CD14-positive monocyte (primary cell): Measurements from ENCODE around the gene CD46. TPM values are rescaled to one million over a fixed set of nuclear protein-coding genes. Genes with fewer than 3 reads are reported as not detected.

Source experiments
- DNase-seq, 3 donors: peaks; one replicate each; pipeline ENCODE4 v3.0.0-alpha.2; 2011 to 2022
- H2AFZ ChIP-seq: 2 replicates; pipeline ENCODE4 v1.6.0; 2012; ENCODE audit warnings: mild to moderate bottlenecking, low read depth, low read length, inconsistent platforms; ENCODE audit not compliant: insufficient read depth, poor library complexity, severe bottlenecking
- H3K27ac ChIP-seq, 2 donors: 1 replicate in 1 of 2; 2 replicates in 1 of 2; pipeline ENCODE4 v1.5.1; 2012 to 2013; ENCODE audit warnings: low read length in 2 of 2, control low read depth in 1 of 2, inconsistent platforms in 1 of 2, low read depth in 1 of 2, mild to moderate bottlenecking in 1 of 2
- H3K27me3 ChIP-seq, 2 donors: one replicate each; pipeline versions ENCODE4 v1.6.0 to v1.6.1; 2011 to 2013; ENCODE audit warnings: low read length in 2 of 2; ENCODE audit not compliant: control insufficient read depth in 2 of 2, insufficient read depth in 2 of 2
- H3K36me3 ChIP-seq, 2 donors: replicated peaks in 1 of 2; 1 replicate in 1 of 2; 2 replicates in 1 of 2; pipeline versions ENCODE4 v1.5.1 to v1.6.1; 2012 to 2013; ENCODE audit warnings: low read length in 2 of 2, control low read depth in 1 of 2, inconsistent platforms in 1 of 2, mild to moderate bottlenecking in 1 of 2; ENCODE audit not compliant: insufficient read depth in 2 of 2, control insufficient read depth in 1 of 2
- H3K4me1 ChIP-seq, 2 donors: 1 replicate in 1 of 2; 2 replicates in 1 of 2; pipeline versions ENCODE4 v1.5.1 to v1.6.1; 2012 to 2013; ENCODE audit warnings: low read length in 2 of 2, control low read depth in 1 of 2, inconsistent platforms in 1 of 2, mild to moderate bottlenecking in 1 of 2, moderate library complexity in 1 of 2; ENCODE audit not compliant: insufficient read depth in 2 of 2, control insufficient read depth in 1 of 2
- H3K4me2 ChIP-seq: replicated peaks from 2 replicates; pipeline ENCODE3; 2012; ENCODE audit warnings: low read length, moderate library complexity, mild to moderate bottlenecking; ENCODE audit not compliant: poor library complexity, severe bottlenecking; ENCODE audit errors: extremely low read depth
- H3K4me3 ChIP-seq, 3 experiments: fragments of 200-600 bp in 1 of 3; sonication (generic) in 1 of 3; replicated peaks in 1 of 3; 1 replicate in 2 of 3; 2 replicates in 1 of 3; pipeline ENCODE4 v1.5.1; 2011 to 2013; ENCODE audit warnings: low read length in 3 of 3, mild to moderate bottlenecking in 3 of 3, control low read depth in 2 of 3, low read depth in 2 of 3, inconsistent platforms in 1 of 3, moderate library complexity in 1 of 3
- H3K79me2 ChIP-seq: 2 replicates; pipeline ENCODE4 v1.6.0; 2012; ENCODE audit warnings: mild to moderate bottlenecking, control low read depth, inconsistent platforms, low read length, moderate library complexity; ENCODE audit not compliant: insufficient read depth
- H3K9ac ChIP-seq: 2 replicates; pipeline ENCODE4 v1.6.0; 2017; ENCODE audit warnings: low read length, mild to moderate bottlenecking; ENCODE audit not compliant: insufficient read depth, poor library complexity, severe bottlenecking
- H3K9me3 ChIP-seq, 2 donors: replicated peaks in 1 of 2; 1 replicate in 1 of 2; 2 replicates in 1 of 2; pipeline versions ENCODE4 v1.5.1 to v1.6.1; 2012 to 2013; ENCODE audit warnings: low read length in 2 of 2, control low read depth in 1 of 2; ENCODE audit not compliant: control insufficient read depth in 1 of 2, insufficient read depth in 1 of 2
- H4K20me1 ChIP-seq: 2 replicates; pipeline ENCODE4 v1.6.0; 2012; ENCODE audit warnings: mild to moderate bottlenecking, low read length, control low read depth, moderate library complexity; ENCODE audit not compliant: insufficient read depth
- H3K27ac Mint-ChIP-seq, 7 donors: one replicate each; pipeline ENCODE4 v1.8.0; 2020; ENCODE audit warnings: mild to moderate bottlenecking in 7 of 7, mixed read lengths in 7 of 7, moderate library complexity in 6 of 7, inconsistent platforms in 2 of 7
- H3K27me3 Mint-ChIP-seq, 3 donors: one replicate each; pipeline ENCODE4 v1.8.0; 2021 to 2022; ENCODE audit warnings: low read depth in 3 of 3, mild to moderate bottlenecking in 3 of 3, mixed read lengths in 3 of 3, moderate library complexity in 3 of 3, inconsistent platforms in 1 of 3
- H3K36me3 Mint-ChIP-seq, 2 donors: one replicate each; pipeline ENCODE4 v1.8.0; 2020; ENCODE audit warnings: mixed read lengths in 2 of 2, inconsistent platforms in 1 of 2, mild to moderate bottlenecking in 1 of 2
- H3K4me1 Mint-ChIP-seq: one replicate; pipeline ENCODE4 v1.8.0; 2020; ENCODE audit warnings: mild to moderate bottlenecking, mixed read lengths
- H3K4me3 Mint-ChIP-seq, 2 donors: one replicate each; pipeline ENCODE4 v1.8.0; 2020; ENCODE audit warnings: mild to moderate bottlenecking in 2 of 2, mixed read lengths in 2 of 2, moderate library complexity in 1 of 2
- H3K9me3 Mint-ChIP-seq, 7 donors: one replicate each; pipeline ENCODE4 v1.8.0; 2020 to 2022; ENCODE audit warnings: mixed read lengths in 7 of 7, mild to moderate bottlenecking in 6 of 7, moderate library complexity in 6 of 7, inconsistent platforms in 2 of 7
- CTCF ChIP-seq: fragments of 200-600 bp; IDR thresholded peaks from one replicate; pipeline ENCODE4 v1.8.0; 2022; ENCODE audit warnings: antibody characterized with exemption, mild to moderate bottlenecking
- WGBS: methylation state at CpG from one replicate; pipeline ENCODE4 v1.1.5; 2013; ENCODE audit warnings: missing lambda C conversion rate; ENCODE audit not compliant: insufficient coverage; 5-methylcytosine and 5-hydroxymethylcytosine counted together
- intact Hi-C, 2 donors: fragments of 100-400 bp; cut with micrococcal nuclease; formaldehyde crosslinking; loops; one replicate each; pipeline versions ENCODE4 v1.15.0 to v1.15.1; 2023
- polyA plus RNA-seq, 3 donors: library from polyadenylated mRNA; depleted of rRNA in 1 of 3; unstranded in 2 of 3; stranded (reverse) in 1 of 3; fragments of 300-500 nt in 2 of 3; fragments of >200 nt in 1 of 3; fragmentation: Illumina TruSeq in 2 of 3; gene quantifications; 1 replicate in 2 of 3; 2 replicates in 1 of 3; pipeline ENCODE4 v1.2.3, GENCODE V29; 2012 to 2021

Gene CD46
- polyA plus RNA-seq, 3 donors = 139 to 259 (median 210) TPM

DNA sequence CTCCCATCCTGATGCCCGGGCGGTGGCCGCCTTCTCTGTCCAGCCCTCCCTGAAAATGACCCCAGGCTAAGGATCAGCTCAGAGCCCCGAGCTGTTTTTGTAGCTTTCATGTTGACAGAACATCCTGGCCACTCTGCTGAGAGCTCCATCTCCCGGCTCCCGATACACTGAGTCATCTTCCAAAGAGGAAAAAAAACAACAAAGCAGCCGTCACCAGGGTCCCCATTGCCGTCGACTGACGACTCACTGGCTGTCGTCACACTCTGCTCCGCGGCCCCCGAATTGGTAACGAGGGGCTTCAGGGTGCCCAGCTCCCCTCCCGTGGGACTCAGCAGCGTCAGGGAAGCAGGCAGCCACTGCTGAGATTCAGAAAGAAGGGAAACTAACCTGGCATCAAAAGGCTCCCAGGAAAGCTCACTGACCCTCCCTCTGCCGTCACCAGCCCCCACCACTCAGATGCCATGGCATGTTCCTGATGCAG, 67.2 kb downstream of the CD46 start:
- DNase-seq = no peak
- H3K27ac ChIP-seq = no peak overlapping the region
- peaks cover 72 to 85% of the 10 kb centered on the region in 2 donors for H3K36me3 Mint-ChIP-seq
- H3K27me3 ChIP-seq = no peaks in the 10 kb centered on the region
- peaks cover 79% of the 10 kb centered on the region for H4K20me1 ChIP-seq
- H3K27me3 Mint-ChIP-seq = peaks cover 0 to 5% (median 4%) of the 10 kb centered on the region in 3 donors
- peaks cover 45 to 69% of the 10 kb centered on the region in 2 donors for H3K36me3 ChIP-seq
- peaks cover 0 to 2% (median 0%) of the 10 kb centered on the region in 7 donors for H3K9me3 Mint-ChIP-seq
- H3K4me1 ChIP-seq = peaks cover 43 to 62% of the 10 kb centered on the region in 2 donors
- H3K4me3 Mint-ChIP-seq = no peak overlapping the region
- peaks cover 52% of the 10 kb centered on the region for H3K79me2 ChIP-seq
- H2AFZ ChIP-seq = no peak overlapping the region
- H3K27ac Mint-ChIP-seq = peak overlapping the region in 3 of 7 donors; percentile 16 to 62 (median 50)
- TF ChIP-seq CTCF = no peak
- no peaks in the 10 kb centered on the region for H3K9me3 ChIP-seq
- H3K4me2 ChIP-seq = no peak overlapping the region
- H3K4me3 ChIP-seq = no peak overlapping the region
- intact Hi-C loops = no loop called here
- peaks cover 73% of the 10 kb centered on the region for H3K4me1 Mint-ChIP-seq
- no peak overlapping the region for H3K9ac ChIP-seq
- 96% methylated on average over 15 of the region's 18 CpGs for WGBS

DNA sequence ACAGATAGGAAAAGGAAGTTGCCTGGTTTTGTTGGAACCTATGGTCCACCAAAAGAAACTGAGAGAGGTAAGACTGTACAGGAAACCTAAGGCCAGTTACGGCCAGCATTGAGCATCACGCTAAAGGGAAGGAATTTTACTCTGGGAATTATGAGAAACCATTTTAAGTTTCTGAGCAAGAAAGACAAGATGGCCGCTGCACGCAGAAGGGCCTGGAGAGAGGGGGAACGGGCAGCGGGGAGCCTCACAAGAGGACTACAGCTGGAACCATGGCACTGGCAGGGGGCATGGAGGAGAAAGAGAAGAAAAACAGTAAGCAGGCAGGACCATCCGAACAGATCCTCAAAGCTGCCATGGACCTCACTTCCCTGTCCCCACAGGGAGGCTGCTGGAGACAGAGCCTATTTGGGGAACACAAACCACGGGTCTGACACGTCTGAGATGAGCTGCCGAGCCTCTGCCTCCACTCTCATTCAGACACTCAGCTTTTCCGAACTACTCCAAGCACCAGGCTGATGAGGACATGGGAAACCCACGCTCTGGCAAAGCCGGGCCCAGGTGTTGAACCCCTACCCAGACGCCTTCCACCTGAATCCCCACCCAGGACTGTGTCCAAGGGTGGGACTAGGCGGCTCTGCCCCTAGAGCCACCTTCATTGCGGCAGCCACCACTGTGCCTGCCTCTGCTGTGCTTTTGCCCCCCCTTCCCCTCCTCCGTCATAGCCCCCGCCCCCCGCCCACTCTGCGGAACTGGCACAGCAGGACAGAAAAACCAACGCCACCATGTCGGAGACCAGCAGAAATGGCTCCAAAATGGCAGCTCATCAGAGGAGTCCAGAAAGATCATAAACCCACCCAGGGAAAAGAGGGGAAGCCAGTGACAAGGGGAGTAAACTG, 69.0 kb downstream of the CD46 start:
- H3K79me2 ChIP-seq = peaks cover 67% of the 10 kb centered on the region
- H3K27me3 ChIP-seq = no peaks in the 10 kb centered on the region
- no peaks in the 10 kb centered on the region for H3K9me3 ChIP-seq
- no peak overlapping the region for H3K4me3 ChIP-seq
- H3K36me3 Mint-ChIP-seq = peaks cover 61 to 73% of the 10 kb centered on the region in 2 donors
- peaks cover 71% of the 10 kb centered on the region for H3K4me1 Mint-ChIP-seq
- intact Hi-C loops = loop anchor here in 1 of 2 donors (10.0 kb wide), 1 partner anchor 144 kb away; no protein-coding TSS in a partner anchor
- TF ChIP-seq CTCF = no peak
- DNase-seq = no peak
- H3K27ac Mint-ChIP-seq = peak overlapping the region in 4 of 7 donors; percentile 1 to 31 (median 8)
- 89% methylated on average over 14 of the region's 22 CpGs for WGBS
- peaks cover 27 to 51% of the 10 kb centered on the region in 2 donors for H3K36me3 ChIP-seq
- H3K27me3 Mint-ChIP-seq = peaks cover 0 to 4% (median 3%) of the 10 kb centered on the region in 3 donors
- no peak overlapping the region for H2AFZ ChIP-seq
- no peak overlapping the region for H3K4me3 Mint-ChIP-seq
- peaks cover 0 to 2% (median 0%) of the 10 kb centered on the region in 7 donors for H3K9me3 Mint-ChIP-seq
- peaks cover 53 to 65% of the 10 kb centered on the region in 2 donors for H3K4me1 ChIP-seq
- peaks cover 61% of the 10 kb centered on the region for H4K20me1 ChIP-seq
- no peak overlapping the region for H3K27ac ChIP-seq
- no peak overlapping the region for H3K4me2 ChIP-seq
- no peak overlapping the region for H3K9ac ChIP-seq
